Pulmonary artery endothelial cell (primary cell): Measurements from ENCODE around the gene HTR6. TPM values are rescaled to one million over a fixed set of nuclear protein-coding genes. Genes with fewer than 3 reads are reported as not detected.

ENCODE experiments used
- DNase-seq: peaks from one replicate; pipeline ENCODE4 v3.0.0-alpha.2; 2011; ENCODE audit warnings: low read depth, low spot score
- total RNA-seq: library from RNA; depleted of rRNA; stranded (reverse); fragments of >200 nt; gene quantifications from 2 replicates; pipeline ENCODE4 v1.2.3, GENCODE V29; 2014

Gene HTR6
- total RNA-seq, 1 donor from 2014 or later, result not detected

DNA sequence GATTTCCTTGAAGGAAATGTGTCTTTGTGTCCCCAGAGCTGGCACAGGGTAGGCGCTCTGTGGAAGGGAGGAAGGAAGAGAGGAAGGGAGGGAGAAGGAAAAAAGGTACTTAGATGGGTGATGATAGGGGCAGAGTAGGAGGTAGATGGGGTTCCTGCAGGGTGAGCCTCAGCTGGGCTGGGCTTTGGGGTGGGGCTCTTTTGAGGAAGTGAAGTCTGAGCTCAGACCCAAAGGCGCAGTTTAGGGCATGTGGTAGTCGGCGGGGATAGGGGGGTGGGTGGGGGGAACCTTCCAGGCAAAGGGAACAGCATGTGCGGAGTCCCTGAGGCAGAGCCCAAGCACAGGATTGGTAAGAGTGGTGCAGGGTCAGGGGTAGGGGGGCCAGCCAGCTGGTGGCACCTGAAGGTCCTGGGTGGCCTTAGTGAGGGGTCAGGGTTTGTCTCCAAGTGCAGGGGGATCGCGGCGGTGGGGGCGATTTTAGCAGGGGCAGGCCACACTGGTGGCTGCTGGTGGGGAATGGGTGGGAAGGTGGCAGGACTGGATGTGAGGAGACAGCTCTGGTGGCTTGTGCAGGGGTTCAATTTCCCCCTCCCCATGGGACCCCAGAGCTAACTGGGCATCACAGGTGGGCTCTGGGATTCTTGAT, 8.4 kb upstream of the HTR6 start:
- no peak for DNase-seq

DNA sequence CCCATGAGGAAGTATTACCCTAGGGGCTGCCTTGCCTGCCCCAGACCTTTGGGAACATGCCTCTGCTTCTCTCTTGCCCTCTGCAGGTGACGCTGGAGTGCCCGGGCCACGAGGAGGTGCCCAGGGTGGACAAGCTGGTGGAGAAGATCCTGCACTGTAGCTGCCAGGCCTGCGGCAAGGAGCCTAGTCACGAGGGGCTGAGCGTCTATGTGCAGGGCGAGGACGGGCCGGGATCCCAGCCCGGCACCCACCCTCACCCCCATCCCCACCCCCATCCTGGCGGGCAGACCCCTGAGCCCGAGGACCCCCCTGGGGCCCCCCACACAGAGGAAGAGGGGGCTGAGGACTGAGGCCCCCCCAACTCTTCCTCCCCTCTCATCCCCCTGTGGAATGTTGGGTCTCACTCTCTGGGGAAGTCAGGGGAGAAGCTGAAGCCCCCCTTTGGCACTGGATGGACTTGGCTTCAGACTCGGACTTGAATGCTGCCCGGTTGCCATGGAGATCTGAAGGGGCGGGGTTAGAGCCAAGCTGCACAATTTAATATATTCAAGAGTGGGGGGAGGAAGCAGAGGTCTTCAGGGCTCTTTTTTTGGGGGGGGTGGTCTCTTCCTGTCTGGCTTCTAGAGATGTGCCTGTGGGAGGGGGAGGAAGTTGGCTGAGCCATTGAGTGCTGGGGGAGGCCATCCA, 7.8 kb upstream of the HTR6 start:
- DNase-seq, result no peak

DNA sequence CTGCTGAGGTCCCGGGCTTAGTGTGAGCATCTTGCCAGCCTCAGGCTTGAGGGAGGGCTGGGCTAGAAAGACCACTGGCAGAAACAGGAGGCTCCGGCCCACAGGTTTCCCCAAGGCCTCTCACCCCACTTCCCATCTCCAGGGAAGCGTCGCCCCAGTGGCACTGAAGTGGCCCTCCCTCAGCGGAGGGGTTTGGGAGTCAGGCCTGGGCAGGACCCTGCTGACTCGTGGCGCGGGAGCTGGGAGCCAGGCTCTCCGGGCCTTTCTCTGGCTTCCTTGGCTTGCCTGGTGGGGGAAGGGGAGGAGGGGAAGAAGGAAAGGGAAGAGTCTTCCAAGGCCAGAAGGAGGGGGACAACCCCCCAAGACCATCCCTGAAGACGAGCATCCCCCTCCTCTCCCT, 7.2 kb upstream of the HTR6 start:
- DNase-seq, result no peak

DNA sequence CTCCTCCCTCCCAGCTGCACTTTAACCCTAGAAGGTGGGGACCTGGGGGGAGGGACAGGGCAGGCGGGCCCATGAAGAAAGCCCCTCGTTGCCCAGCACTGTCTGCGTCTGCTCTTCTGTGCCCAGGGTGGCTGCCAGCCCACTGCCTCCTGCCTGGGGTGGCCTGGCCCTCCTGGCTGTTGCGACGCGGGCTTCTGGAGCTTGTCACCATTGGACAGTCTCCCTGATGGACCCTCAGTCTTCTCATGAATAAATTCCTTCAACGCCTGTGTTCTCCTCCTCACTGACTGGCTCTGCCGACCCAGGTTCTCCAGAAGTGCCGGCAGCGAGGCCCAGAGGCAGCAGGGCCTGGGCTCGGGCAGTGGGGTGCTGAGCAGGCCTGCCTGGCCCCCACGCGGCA, 6.5 kb upstream of the HTR6 start:
- DNase-seq, result no peak

DNA sequence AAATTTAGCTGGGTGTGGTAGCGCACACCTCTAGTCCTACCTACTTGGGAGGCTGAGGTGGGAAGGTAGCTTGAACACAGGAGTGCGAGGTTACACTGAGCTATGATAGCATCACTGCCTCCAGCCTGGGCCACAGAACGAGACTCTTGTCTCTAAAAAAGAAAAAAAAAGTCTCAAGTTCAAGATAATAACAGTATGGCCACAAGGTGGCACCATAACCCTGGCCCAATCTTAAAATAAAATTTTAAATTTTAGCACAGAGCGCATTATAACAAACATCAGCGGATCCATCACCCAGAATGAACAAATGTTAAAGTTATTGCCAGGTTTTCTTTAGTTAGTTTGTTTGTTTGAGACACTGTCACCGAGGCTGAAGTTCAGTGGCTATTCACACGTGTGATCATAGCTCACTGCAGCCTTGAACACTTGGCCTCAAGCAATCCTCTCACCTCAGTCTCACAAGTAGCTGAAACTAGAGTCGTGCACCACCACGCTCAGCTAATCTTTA, 2.9 kb upstream of the HTR6 start:
- DNase-seq, result no peak

DNA sequence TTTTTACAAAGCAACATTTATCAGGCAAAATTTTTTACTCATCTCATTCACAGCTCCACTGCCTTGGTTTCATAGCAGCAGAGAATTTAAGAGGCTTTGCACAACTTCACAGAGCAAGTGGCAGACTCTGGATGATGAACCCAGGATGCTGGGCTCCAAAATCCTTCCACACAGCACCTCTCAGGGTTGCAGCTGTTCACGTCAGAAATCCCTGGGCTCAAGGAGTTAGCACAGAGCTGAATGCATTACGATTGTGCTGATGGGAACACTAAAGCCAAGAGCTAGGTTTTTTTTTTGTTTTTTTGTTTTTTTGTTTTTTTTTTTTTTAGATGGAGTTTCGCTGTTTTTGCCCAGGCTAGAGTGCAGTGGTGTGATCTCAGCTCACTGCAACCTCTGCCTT, 2.4 kb upstream of the HTR6 start:
- DNase-seq, result no peak

DNA sequence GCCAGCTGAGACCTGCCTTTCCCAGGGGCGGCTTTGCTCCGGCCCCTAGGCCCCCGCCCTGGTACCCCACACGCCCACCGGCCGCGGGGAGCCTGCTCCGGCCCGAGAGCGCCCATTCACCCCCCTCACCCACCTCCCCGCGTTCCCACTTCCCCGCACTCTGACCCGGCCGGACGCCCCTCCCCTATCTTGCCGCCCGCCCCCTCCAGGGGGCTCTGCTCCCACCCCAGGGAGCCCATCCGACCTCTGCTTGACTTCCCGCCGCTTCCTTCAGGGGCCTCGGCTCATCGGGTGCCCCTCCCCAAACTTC, 466 bp downstream of the HTR6 start:
- DNase-seq, result no peak

DNA sequence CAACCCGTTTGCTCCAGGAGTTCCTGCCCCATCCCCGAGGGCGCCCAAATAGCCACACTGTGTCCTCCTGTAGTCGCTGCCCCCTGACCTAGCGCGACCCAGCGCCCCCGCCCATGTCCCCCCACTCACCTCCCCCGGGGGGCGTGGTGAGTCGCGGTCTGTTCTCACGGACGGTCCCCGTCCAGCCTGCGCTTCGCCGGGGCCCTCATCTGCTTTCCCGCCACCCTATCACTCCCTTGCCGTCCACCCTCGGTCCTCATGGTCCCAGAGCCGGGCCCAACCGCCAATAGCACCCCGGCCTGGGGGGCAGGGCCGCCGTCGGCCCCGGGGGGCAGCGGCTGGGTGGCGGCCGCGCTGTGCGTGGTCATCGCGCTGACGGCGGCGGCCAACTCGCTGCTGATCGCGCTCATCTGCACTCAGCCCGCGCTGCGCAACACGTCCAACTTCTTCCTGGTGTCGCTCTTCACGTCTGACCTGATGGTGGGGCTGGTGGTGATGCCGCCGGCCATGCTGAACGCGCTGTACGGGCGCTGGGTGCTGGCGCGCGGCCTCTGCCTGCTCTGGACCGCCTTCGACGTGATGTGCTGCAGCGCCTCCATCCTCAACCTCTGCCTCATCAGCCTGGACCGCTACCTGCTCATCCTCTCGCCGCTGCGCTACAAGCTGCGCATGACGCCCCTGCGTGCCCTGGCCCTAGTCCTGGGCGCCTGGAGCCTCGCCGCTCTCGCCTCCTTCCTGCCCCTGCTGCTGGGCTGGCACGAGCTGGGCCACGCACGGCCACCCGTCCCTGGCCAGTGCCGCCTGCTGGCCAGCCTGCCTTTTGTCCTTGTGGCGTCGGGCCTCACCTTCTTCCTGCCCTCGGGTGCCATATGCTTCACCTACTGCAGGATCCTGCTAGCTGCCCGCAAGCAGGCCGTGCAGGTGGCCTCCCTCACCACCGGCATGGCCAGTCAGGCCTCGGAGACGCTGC, 1.1 kb downstream of the HTR6 start:
- DNase-seq, result no peak

DNA sequence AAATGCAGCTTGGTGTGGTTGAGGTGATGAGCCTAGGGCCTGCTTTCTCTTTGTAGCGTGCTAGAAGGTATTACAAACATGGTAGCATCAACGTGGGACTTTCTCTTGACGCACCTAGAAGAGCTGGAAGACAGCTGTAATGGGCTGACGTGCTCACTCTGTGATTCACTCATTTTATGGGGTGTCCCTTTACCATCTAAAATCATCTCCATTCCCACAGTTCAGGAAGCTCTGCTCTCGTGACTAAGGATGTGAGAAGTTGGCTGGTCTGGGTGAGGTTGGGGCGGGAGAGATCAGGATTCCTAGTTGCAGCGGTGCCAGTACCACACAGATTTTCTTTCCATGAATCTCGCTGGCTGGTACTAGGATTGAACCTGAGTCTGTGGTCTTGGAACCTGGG, 4.2 kb downstream of the HTR6 start:
- DNase-seq, result no peak

DNA sequence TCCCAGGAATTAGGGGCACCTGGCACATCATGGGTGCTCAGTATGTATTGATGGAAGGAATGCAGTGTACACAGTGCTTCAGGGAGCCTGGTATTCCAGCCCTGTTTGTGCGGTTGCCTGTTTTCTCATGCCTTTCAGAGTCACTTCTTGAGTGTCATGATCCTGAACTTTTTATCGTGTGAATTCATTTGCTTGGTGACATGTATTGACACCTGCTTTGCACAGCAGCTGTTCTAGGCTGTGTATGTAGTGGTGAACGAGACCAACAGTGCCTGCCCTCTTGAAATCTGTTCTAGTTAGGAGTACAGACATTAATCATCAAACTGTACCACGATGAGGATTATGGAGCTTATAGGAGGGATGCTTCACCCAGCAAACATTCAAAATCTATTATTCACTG, 6.1 kb downstream of the HTR6 start:
- DNase-seq, result no peak

DNA sequence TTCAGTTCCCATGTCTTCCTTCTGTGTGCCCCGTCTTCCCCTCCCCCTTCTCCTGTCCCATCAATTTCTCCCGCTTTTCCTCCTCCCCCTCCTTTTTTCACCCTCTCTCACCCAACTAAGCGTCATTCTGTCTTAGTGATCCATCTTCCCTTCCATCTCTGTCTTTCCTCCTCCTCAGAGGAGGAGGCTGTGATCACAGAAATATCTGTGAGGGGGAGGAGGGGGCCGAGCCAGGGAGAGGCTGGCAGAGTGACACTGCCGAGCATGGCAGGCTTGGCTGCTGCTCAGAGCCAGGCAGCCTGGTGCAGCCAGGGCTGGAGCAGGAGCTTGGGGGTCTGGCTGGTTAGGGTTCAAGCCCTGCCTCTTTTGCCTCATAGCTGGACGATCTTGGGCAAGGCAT, 7.6 kb downstream of the HTR6 start:
- DNase-seq, result no peak

DNA sequence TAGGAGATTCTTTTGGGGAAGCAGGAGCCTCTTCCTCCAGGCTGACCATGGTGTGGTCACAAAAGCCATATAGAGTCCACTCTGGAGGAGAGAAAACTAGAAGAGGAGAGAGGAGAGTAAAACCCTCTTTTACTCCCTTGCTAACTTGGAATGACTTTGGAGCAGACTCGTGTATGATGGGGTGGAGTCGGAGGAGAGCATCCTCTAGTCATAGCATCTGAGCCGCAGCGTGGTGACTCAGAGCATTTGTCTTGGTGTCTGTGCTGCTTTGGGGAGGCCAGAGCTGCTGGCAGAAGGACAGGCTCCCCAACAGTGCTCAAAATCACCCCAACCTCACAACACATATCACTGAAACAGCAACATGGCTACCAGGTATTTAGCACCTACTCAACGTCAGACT, 11.1 kb downstream of the HTR6 start:
- DNase-seq, result no peak

DNA sequence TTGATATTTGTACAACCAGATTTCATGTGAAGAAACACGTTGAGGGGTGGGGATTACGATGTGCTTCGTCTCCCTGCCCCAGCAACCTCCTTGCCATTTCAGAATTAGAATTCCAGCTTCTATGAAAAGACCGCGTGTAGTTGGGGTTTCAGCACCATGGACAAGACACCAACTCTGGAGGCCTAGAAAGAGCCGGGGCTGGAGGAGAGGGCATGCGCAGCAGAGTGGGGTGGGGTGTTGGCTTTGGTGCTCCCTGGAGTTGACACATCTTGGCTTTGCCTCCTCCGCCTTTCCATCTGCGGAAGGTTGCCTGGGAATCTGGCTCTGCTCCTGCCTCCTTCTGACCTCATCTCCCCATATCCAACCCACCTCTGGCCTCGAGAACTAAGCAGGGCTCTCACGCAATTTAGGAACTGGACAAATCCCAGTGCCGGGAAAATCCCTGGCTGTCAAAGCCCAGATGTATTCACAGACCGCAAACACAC, 11.8 kb downstream of the HTR6 start:
- no peak for DNase-seq

DNA sequence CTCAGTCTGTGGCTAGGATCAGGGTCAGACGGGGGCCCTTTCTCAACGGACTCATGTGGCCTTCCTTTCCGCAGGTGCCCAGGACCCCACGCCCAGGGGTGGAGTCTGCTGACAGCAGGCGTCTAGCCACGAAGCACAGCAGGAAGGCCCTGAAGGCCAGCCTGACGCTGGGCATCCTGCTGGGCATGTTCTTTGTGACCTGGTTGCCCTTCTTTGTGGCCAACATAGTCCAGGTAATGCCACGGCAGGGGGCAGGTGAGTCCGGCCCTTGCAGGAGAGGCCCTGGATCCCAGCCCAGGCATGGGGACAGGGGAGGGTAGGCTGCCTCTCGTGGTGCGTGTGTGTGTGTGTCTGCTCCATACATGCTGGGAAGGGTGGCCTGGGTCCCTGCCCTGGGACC, 13.8 kb downstream of the HTR6 start:
- DNase-seq, result no peak

DNA sequence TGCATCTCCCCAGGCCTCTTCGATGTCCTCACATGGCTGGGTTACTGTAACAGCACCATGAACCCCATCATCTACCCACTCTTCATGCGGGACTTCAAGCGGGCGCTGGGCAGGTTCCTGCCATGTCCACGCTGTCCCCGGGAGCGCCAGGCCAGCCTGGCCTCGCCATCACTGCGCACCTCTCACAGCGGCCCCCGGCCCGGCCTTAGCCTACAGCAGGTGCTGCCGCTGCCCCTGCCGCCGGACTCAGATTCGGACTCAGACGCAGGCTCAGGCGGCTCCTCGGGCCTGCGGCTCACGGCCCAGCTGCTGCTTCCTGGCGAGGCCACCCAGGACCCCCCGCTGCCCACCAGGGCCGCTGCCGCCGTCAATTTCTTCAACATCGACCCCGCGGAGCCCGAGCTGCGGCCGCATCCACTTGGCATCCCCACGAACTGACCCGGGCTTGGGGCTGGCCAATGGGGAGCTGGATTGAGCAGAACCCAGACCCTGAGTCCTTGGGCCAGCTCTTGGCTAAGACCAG, 14.3 kb downstream of the HTR6 start:
- DNase-seq, result no peak

DNA sequence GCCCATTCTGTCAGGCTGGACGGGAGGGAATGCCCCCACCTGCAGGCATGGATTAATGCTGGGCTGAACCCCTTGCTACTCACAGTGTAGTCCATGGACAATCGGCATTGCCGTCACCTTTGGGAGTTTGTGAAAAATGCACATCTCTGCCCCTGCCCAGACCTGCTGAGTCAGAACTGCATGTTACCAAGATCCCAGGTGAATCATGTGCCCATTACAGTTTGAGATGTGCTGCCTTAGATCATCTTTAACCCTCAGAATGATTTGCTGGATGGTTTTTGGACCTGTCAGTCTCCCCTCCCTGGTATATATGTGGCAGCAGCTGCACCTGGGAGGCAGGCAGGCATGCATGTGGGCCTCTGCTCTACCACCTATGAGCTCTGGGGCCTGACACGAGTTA, 15.0 kb downstream of the HTR6 start:
- no peak for DNase-seq

DNA sequence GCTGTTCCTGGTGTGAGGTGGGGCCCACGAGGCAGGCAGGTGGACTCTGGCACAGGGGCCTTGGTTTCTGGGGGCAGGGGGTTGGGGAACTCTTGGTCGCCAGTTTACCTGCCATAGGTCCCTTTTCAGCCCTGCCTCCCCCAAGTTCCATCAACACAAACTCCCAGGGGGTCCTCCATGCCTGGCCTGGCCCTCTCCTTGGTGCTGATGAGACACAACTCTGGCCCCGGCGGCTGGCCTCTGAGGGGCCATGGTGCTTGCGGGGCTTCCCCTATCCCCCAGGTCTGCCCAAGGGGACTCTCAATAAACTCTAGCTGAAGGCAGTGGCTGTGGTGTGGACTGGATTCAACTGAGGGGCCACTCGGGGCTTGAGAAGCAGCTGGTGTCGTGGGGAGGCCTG, 16.0 kb downstream of the HTR6 start:
- no peak for DNase-seq

DNA sequence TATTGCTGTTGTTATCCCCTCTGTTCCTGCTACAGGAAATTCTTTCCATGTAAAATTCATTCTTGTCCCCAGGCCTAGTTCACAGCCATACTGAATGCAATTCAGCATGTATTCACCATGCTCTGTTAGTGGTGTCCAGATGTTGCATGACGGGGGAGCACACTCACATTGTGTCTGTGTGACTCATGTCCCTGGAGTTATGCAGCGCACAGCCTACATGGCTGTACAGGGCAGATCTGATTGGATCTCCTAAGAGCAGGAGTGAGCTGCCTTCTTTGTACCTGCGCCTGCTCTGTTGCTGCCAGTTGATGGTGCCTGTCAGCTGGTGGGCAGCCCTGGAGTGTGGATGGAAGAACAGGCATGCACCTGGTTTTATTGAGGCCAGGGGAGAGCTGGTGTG, 17.6 kb downstream of the HTR6 start:
- no peak for DNase-seq

DNA sequence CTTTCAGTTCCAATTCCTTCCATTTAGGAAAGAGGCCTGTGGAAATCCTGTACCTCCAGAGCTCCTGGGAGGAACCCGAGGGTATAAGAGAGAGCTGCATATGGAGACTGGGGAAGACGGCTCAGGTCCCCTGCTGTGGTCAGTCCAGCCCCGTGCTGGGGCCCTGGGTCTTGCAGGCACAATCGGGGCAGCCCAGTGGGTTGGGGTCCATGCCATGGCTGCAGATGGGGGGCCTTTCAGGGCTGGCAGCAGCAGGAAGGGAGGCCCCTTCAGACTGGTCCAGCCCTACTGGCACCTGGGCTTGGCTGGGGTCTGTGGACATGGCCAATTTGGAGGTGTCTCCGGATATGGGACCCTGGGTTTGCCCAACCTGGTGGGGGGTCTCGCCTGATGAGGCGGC, 18.2 kb downstream of the HTR6 start:
- no peak for DNase-seq

DNA sequence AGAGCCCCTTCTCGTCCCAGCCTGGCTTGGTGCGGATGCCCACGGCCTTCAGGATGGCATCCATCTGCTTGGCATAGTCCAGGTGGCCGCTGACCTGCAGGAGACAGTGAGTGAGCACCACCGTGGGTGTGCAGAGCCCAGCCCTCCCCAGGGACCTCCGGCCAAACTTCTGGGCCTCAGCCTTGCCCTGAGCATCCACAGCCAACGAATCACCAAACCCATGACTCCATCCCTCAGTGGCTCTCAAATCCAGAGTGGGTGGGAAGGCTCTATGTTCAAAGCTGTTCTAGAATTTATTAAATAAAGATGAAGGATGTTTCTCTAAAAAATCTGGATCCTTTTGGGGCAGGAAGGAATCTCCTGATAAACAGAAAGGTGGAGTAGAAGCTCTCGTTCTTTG, 18.7 kb downstream of the HTR6 start:
- DNase-seq, result no peak

DNA sequence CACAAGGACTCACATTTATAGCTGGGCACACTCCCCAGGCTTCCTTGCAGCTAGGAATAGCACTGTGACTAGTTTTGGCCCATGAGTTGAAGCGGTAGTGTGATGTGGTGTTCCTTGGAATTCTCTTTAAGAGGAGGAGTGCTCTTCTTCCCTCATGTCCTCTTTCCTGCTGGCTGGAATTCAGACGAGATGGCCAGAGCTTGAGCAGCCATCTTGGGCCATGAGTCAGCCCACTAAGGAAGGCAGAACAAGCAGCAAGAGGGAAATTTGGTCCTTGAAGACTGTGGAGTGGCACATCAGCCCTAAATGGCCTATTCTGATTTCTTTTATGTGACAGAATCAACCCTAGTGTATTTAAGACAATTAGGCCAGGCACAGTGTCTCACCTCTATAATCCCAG, 20.0 kb downstream of the HTR6 start:
- DNase-seq, result no peak

DNA sequence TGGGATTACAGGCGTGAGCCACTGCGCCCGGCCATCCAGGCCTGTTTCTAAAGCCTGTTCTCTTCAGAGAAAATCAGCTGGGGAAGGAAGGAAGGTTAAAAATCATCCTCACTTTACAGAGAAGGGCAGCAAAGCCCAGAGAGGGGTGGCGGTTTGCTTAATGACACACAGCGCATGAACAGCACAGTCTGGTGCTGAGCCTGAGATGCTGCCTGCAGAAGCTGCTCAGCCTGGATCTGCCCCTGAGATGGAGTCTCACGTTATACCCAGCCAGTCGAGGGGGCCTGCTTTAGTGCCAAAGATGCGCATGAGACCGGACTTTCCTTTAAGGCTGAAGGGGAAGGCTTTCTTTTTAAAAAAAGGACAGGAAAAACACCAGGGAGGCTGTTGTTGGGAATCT, 21.3 kb downstream of the HTR6 start:
- DNase-seq, result no peak
